Hematopoietic multipotent progenitor cell treated with erythropoietin and hydrocortisone succinate and interleukin-3 and kit ligand, for 4 days (in vitro differentiated cells): ENCODE measurements around the gene TCF7L1.
A peak's percentile ranks its signal among the peaks of the same experiment; 100 is the strongest.
"Not testable (repeated sequence)": the region's sequence is repeated elsewhere in the genome, so short reads cannot be mapped to it uniquely, and the experiment has no call there.

ENCODE experiments used
- DNase-seq: peaks from one replicate; pipeline ENCODE4 v3.0.0-alpha.2; 2015

The TCF7L1 gene

DNA sequence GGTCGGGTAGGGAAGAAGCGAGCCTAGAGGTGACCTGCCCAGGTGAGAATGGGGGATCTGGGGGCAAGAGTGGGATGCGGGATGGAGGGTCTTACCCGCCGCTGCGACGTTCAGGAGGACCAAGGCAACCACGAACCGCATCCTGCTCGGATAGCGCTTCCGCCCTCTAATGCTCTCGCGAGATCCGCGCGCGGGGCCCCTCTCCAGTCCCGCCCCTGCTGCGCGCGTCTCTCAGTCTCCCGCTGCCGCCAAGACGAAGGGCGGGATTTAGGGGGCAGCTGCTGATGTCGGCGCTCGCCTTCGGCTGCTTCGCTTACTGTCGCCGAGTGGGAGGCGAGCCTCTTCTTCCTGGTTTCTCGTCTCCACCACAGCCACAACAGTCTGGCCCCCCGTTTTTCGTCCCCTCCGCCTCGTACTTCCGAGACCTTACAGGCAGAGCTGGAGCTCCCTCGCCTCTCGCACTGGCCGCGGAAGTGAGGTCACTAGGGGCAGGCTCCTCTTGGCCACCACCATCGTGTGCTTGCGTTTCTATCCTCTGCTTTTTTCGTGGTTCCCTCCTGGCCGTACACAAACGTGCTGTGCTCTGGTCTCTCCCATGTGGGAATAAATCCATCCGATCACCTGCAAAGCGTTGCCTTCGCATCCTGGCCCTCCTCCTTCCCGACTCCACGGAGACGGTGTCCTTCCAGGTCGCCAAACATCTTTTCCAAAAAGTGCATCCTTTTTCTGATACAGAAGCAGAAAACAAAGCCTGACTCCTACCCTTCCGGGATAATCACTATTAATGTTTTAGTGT is 194.8 kb downstream of the TCF7L1 start, which contains the start of gene TGOLN2:
TSS of gene TGOLN2 (minus strand) at position 168 of the 796 bp plus-strand sequence. CDS start at position 141, 27 bp downstream.
- DNase-seq, result peak; percentile 98

DNA sequence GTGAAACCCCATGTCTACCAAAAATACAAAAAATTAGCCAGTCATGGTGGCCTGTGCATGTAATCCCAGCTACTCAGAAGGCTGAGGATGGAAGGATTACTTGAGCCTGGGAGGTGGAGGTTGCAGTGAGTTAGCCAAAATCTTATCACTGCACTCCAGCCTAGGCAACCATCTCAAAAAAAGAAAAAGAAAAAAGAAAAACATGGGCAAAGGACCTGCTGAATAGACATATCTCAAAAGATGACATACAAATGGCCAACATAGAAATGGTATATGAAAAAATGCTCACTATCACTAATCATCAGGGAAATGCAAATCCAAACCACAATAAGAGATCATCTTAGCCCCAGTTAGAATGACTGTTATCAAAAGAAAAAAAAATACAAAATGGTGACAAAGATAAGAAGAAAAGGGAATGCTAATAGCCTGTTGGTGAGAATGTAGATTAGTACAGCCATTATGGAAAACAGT is 196.0 kb downstream of the TCF7L1 start:
- peak; percentile 68 for DNase-seq

DNA sequence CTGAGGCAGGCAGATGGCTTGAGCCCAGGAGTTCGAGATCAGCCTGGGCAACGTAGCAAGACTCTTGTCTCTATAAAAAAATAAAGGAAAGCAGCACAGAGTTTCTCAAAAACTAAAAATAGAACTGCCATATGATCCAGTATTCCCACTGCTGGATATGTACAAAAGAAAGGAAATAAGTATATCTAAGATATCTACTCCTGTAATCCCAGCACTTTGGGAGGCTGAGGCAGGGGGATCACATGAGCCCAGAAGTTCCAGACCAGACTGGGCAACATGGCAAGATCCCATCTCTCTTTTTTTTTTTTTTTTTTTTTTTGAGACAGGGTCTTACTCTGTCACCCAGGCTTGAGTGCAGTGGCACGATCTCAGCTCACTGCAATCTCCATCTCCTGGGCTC is 196.5 kb downstream of the TCF7L1 start:
- not testable (repeated sequence) for DNase-seq

GRCh38 chr2:85330839-85331636 is 197.8 kb downstream of the TCF7L1 start:
- no peak for DNase-seq

GRCh38 chr2:85333877-85334276 is 200.7 kb downstream of the TCF7L1 start:
- DNase-seq, result not testable (repeated sequence)

GRCh38 chr2:85334928-85335327 is 201.7 kb downstream of the TCF7L1 start:
- no peak for DNase-seq

GRCh38 chr2:85340034-85340892 is 207.1 kb downstream of the TCF7L1 start:
- no peak for DNase-seq

GRCh38 chr2:85341269-85342029 is 208.3 kb downstream of the TCF7L1 start:
- DNase-seq, result no peak

DNA sequence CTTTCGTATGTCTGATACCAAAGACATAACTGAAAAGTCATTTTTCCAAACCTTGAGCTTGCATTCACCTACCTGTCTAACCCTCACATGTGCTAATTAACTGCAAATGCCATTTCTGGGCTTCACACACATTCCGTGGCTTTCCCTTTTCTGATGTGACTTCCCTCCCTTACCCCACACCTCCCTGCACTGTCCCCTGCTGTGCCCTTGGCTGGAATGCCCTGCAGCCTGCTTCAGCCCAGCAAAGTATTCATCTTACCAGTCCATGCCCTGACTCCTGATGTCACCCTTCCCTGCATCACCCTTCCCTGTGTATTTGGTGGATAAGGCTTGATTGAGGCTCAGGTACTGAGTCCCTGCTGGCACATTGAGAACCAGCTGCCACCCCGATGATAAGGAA is 209.0 kb downstream of the TCF7L1 start:
- DNase-seq, result no peak

DNA sequence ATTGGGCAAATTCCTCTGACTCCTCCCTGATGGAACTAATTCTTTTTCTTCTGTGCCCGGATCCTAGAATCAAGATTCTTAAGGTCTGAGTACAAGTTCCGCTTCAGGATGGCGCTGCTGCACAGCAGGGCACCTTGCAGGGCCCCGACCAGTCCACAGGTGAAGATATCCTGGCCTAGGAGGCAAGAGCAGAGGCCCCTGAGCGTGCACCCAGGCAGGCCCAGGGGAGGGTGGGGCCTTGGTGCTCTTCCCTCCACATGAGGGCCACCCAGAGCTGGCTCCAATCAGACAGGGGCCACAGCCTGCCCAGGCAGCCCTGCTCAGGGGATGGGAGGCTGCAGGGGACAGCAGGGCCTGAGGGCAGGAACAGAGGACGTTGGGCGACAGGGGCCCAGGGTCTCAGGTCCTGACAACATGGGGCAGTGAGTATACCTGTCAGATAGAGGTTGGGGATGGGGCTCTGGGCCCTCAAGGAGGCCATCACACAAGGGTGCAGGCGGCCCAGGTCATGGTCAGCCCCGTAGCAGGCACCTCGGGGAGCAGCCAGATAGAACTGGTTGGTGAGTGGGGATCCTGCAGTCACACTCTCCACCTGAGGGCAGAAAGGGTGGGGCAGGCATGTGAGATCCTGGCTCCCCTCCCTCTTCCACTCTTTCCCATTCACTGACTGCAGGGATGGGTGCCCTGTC is 210.2 kb downstream of the TCF7L1 start:
- not testable (repeated sequence) for DNase-seq

DNA sequence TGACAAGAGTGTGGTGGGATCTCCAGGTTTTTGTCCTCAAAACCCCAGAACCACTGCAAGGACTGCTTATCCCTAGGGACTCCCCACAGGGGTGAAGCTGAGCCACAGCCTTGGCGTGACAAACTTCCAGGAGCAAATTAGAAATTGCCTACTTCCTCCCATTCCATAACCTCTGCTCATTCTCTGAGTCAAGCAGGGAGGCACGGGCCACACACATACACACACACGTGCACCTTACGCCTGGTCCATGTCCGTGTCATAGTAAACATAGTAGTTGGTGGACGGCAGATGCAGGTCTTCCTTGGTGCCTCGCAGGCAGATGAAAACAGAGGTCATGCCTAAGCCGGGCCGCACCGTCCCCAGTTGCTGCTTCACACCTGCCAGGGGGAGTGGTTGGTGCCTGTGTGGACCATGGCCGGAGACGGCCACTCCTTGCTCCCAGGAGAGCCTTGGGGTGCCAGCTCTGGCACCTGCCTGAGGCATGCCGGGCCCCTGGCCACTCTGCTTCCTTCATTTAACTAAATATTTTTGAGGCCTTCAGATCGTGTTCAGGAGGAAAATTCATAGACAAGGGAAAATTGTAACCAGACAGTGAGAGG is 211.3 kb downstream of the TCF7L1 start:
- no peak for DNase-seq

DNA sequence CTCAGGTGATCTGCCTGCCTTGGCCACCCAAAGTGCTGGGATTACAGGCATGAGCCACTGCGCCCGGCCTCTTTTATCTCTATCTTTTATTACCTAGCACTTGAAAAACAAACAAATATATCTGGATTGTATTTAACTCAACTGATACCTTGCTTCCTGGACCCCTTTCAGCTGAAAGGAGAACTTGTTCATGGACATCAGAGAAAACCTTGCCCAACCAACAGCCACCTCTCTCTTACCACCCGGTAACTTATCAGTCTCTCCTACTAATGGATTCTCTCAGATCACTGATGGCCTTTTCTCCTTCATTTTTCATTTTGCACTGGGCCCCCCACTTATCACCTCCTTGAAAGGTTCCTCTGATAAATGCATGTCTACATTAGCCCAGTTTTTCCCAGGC is 214.4 kb downstream of the TCF7L1 start:
- DNase-seq, result no peak

DNA sequence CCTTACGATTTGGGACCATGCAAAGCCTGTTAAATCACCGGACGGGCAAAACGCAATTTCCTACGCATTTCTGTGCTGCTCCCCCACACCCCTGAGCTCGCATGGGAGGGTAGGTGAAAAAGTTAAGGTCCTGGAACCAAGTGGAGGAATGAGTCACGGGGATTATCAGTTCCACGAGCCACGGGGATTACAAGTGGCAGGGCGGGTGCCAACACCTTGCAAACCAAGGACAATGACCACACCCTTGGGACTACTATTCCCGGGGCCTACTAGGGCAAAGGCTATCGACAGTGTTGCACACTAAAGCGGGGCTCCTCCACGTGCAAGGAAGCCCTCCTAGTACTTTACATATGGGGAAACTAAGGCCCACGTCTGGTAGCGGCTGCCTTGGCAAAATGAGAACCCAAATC is 220.7 kb downstream of the TCF7L1 start:
- DNase-seq, result peak; percentile 37

DNA sequence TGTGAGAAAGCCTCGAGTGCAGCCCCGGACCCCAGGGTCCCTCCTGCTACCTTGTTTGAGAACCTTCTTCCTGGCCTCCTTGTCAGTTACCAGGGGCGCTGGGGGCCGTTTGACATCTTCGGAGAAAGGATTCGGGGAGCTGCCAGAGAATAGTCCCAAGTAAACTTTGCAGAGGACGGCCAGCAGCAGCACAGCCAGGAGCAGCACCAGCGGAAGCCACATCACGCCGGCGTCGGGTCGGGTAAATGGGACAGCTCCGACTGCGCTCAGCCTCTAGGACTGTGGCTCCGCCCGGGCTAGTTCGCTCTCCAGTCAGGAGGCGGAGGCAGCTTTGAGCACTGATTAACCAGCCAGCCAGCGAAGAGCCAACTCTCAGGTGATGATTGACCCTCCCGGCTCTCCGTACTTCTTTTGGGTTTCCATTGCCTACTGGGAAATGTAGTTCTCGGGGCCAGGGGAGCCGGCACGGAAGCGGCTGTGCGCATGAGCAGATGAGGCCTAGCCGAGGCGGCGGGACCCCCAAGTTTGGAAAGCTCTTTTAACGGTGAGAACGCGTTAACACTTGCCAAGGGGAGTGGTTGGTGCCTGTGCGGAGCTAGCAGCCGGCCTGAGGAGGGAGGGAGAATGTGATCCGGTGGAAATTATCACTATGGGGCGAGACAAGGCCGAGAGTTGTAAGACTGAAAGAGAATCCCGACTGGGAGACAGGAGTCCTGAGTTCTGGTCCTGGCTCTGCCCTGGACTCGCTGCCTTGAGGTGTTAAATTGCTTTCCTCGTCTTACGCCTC is 221.3 kb downstream of the TCF7L1 start, which contains the start of the genes ELMOD3 and RETSAT:
TSS of gene ELMOD3 (plus strand) at position 484 of the 787 bp plus-strand sequence. CDS start 2,430 bp downstream, outside the sequence.
TSS of gene RETSAT (minus strand) at position 243 of the 787 bp plus-strand sequence. CDS start at position 222, 21 bp downstream.
- peak; percentile 100 for DNase-seq

DNA sequence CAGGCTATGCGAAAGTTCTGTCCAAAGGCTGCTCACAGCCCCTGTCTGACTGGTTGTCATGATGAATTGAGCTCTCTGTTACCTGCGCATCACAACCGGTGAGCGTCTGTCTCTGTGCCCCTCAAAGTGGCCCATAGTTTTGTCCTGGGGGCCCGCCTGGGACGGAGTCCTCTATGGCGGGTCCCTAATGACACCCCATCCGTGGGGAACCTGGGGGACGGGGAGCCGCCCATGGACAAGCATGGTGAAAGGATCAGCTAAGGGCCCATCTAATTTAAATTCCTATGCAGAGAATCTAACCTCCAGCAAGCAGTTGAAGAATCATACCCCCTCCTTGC is 221.8 kb downstream of the TCF7L1 start:
- DNase-seq, result no peak

DNA sequence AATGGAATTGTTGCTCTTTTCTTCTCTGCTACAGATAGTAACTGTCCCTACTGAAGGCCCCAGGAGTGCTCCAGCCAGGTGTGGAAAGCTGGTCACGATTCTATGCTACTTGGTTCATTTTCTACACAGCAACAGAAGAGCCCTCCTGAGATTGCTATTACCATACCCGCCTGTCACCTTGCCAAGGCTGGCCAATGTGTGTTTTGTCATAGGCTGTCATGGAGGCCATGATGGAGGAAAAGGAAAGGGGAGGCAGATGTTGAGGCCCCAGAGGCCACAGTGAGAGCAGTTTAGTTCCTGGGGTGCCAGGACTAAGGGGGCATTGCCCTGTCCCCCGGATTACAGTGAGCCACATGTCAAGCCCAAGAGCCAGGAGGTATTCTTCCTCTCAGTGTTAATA is 222.3 kb downstream of the TCF7L1 start:
- peak; percentile 25 for DNase-seq

DNA sequence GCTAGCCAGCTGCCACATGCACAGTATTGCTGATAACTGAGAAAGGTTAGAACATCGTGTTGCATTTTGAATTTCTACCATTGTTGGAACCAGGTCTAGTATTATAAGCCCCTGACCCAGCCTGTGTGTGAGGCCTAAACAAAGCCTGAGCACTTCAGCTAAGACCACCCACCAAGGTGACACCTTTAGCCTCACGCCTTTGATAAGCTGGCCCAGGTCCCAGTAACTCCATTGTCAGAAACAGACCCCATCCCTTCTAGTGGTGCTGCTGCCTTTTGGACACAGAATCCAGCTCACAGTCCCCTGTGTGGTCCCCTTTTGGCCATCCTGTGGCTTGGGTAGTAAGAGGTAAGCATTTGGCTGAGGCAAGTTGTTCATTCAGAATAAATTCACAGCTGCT is 223.0 kb downstream of the TCF7L1 start:
- no peak for DNase-seq

GRCh38 chr2:85357736-85358135 is 224.5 kb downstream of the TCF7L1 start:
- no peak for DNase-seq
